ENCODE measurements around the gene MLKL.

DNA sequence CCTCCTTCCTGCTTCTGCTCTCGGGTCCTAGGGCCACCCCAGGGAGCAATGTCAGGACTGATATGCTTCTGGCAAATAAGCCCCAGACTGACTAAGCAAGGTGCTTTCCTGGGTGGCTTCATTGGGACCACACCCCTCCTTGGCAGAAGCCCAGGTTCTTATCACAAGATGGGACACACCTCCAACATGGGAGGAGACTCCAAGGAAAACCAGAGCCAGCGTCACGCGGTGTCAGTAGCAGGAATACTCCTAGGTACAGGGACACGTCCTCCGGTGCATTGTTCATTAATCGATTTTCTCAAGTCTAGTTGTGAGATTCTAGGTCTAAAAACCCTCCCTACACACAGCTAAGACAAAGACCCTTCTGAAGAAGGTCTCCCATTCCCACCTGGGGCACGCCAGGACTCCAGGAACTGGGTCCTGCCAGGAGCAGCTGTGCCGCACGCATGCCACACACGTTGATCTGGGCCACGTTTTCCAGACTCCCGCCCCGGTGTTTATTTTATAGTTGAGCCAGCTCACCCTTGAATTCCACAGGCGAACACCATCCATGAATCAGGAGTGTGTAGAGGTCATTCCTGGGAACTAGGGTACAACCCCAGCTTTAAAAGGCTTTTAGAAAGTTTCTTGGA lies 43.1 kb upstream of the MLKL start:
- TF ChIP-seq CTCF (conservative IDR thresholded peaks at IDR 0.05 in 1 of 2, IDR thresholded peaks at IDR 0.05 in 1 of 2; ENCODE audit: extremely low read depth in 1 of 2, insufficient read depth in 1 of 2, low read depth in 1 of 2, low read length in 2 of 2): no peak
- no peak for TF ChIP-seq EZH2 (IDR thresholded peaks at IDR 0.05; ENCODE audit: borderline replicate concordance, low read length)
